Astrocyte (in vitro differentiated cells and primary cell): Measurements from ENCODE around the gene OPA3. TPM values are rescaled to one million over a fixed set of nuclear protein-coding genes. Genes with fewer than 3 reads are reported as not detected.
A peak's percentile ranks its signal among the peaks of the same experiment; 100 is the strongest.

ENCODE experiments used
- DNase-seq: peaks from one replicate; pipeline ENCODE4 v3.0.0-alpha.2; 2010; ENCODE audit warnings: low read depth
- FAIRE-seq: peaks from 2 replicates; lab custom pipeline; 2011; peaks lifted over from hg19 to GRCh38; lab: Jason Lieb, UNC
- H2AFZ ChIP-seq: 2 replicates; pipeline ENCODE4 v1.6.0; 2012; ENCODE audit warnings: low read depth, low read length, inconsistent platforms
- H3K27ac ChIP-seq: 2 replicates; pipeline ENCODE4 v1.5.1; 2011; ENCODE audit warnings: low read depth, low read length, inconsistent platforms
- H3K27me3 ChIP-seq: 2 replicates; pipeline ENCODE4 v1.6.0; 2011; ENCODE audit warnings: low read length, inconsistent platforms; ENCODE audit not compliant: insufficient read depth
- H3K36me3 ChIP-seq: 2 replicates; pipeline ENCODE4 v1.5.1; 2011; ENCODE audit warnings: low read length, inconsistent platforms; ENCODE audit not compliant: insufficient read depth
- H3K4me1 ChIP-seq: 2 replicates; pipeline ENCODE4 v1.5.1; 2011; ENCODE audit warnings: low read length, inconsistent platforms; ENCODE audit not compliant: insufficient read depth
- H3K4me2 ChIP-seq: 2 replicates; pipeline ENCODE4 v1.6.0; 2012; ENCODE audit warnings: low read length, inconsistent platforms
- H3K4me3 ChIP-seq: 2 replicates; pipeline ENCODE4 v1.5.1; 2011; ENCODE audit warnings: low read depth, mild to moderate bottlenecking, low read length, inconsistent platforms; ENCODE audit not compliant: insufficient read depth
- H3K79me2 ChIP-seq: 2 replicates; pipeline ENCODE4 v1.6.0; 2012; ENCODE audit warnings: mild to moderate bottlenecking, low read length, inconsistent platforms; ENCODE audit not compliant: insufficient read depth
- H3K9ac ChIP-seq: 2 replicates; pipeline ENCODE4 v1.6.0; 2012; ENCODE audit warnings: mild to moderate bottlenecking, low read length, inconsistent platforms
- H3K9me3 ChIP-seq: 2 replicates; pipeline ENCODE4 v1.5.1; 2012; ENCODE audit warnings: low read depth, mild to moderate bottlenecking, low read length, inconsistent platforms; ENCODE audit not compliant: insufficient read depth
- H4K20me1 ChIP-seq: 2 replicates; pipeline ENCODE4 v1.6.0; 2012; ENCODE audit warnings: low read length, inconsistent platforms; ENCODE audit not compliant: insufficient read depth
- H3K27ac Mint-ChIP-seq: one replicate; pipeline ENCODE4 v1.8.0; 2021; ENCODE audit warnings: mild to moderate bottlenecking, mixed read lengths; ENCODE audit not compliant: unreplicated experiment
- H3K27me3 Mint-ChIP-seq: one replicate; pipeline ENCODE4 v1.8.0; 2021; ENCODE audit warnings: low read depth, mixed read lengths; ENCODE audit not compliant: unreplicated experiment
- H3K36me3 Mint-ChIP-seq: one replicate; pipeline ENCODE4 v1.8.0; 2021; ENCODE audit warnings: low read depth, mixed read lengths; ENCODE audit not compliant: unreplicated experiment
- H3K4me1 Mint-ChIP-seq: one replicate; pipeline ENCODE4 v1.8.0; 2021; ENCODE audit warnings: low read depth, mixed read lengths; ENCODE audit not compliant: unreplicated experiment
- H3K4me3 Mint-ChIP-seq: one replicate; pipeline ENCODE4 v1.8.0; 2021; ENCODE audit warnings: mild to moderate bottlenecking, moderate library complexity, mixed read lengths; ENCODE audit not compliant: unreplicated experiment
- H3K9me3 Mint-ChIP-seq: one replicate; pipeline ENCODE4 v1.8.0; 2021; ENCODE audit warnings: mild to moderate bottlenecking, mixed read lengths; ENCODE audit not compliant: unreplicated experiment
- EZH2 ChIP-seq: IDR thresholded peaks from 2 replicates; pipeline ENCODE4 v1.6.1; 2012; ENCODE audit warnings: mild to moderate bottlenecking, low read length, inconsistent platforms; ENCODE audit not compliant: insufficient read depth
- total RNA-seq: library from RNA; stranded (reverse); gene quantifications from 2 replicates; pipeline ENCODE4 v1.2.1, GENCODE V29; 2021
- TF ChIP-seq, protein P1 (sequence below): IDR thresholded peaks from 2 replicates; pipeline ENCODE4 v1.5.1; 2011; ENCODE audit warnings: low read depth, mild to moderate bottlenecking, inconsistent platforms, low read length, moderate library complexity; ENCODE audit not compliant: insufficient read depth

OPA3 gene
- total RNA-seq, 1 donor from 2014 or later: 12.8 TPM

GRCh38 chr19:45529420-45529785 is 55.2 kb downstream of the OPA3 start:
- FAIRE-seq: no peak
- H3K27me3 Mint-ChIP-seq: no peaks in the 10 kb centered on the region
- H3K27ac Mint-ChIP-seq: no peak overlapping the region
- DNase-seq: no peak
- H3K4me1 ChIP-seq: peaks cover 11% of the 10 kb centered on the region
- H3K36me3 ChIP-seq: peaks cover 26% of the 10 kb centered on the region
- no peak overlapping the region for H3K27ac ChIP-seq
- no peak overlapping the region for H2AFZ ChIP-seq
- peaks cover 3% of the 10 kb centered on the region for H3K9me3 Mint-ChIP-seq
- H3K9me3 ChIP-seq: no peaks in the 10 kb centered on the region
- H3K4me3 ChIP-seq: no peak overlapping the region
- no peak overlapping the region for H3K4me2 ChIP-seq
- H3K9ac ChIP-seq: no peak overlapping the region
- peaks cover 47% of the 10 kb centered on the region for H4K20me1 ChIP-seq
- H3K4me3 Mint-ChIP-seq: no peak overlapping the region
- H3K4me1 Mint-ChIP-seq: peaks cover 7% of the 10 kb centered on the region
- no peaks in the 10 kb centered on the region for H3K79me2 ChIP-seq
- H3K36me3 Mint-ChIP-seq: peaks cover 26% of the 10 kb centered on the region
- TF ChIP-seq, protein P1, sequence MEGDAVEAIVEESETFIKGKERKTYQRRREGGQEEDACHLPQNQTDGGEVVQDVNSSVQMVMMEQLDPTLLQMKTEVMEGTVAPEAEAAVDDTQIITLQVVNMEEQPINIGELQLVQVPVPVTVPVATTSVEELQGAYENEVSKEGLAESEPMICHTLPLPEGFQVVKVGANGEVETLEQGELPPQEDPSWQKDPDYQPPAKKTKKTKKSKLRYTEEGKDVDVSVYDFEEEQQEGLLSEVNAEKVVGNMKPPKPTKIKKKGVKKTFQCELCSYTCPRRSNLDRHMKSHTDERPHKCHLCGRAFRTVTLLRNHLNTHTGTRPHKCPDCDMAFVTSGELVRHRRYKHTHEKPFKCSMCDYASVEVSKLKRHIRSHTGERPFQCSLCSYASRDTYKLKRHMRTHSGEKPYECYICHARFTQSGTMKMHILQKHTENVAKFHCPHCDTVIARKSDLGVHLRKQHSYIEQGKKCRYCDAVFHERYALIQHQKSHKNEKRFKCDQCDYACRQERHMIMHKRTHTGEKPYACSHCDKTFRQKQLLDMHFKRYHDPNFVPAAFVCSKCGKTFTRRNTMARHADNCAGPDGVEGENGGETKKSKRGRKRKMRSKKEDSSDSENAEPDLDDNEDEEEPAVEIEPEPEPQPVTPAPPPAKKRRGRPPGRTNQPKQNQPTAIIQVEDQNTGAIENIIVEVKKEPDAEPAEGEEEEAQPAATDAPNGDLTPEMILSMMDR: no peak
- TF ChIP-seq EZH2: no peak
- H3K27me3 ChIP-seq: no peaks in the 10 kb centered on the region

- H3K79me2 ChIP-seq: no peaks in the 10 kb centered on the region
- no peak overlapping the region for H3K27ac ChIP-seq
- no peak overlapping the region for H2AFZ ChIP-seq
- DNase-seq (no peak), FAIRE-seq (no peak)
- peaks cover 52% of the 10 kb centered on the region for H4K20me1 ChIP-seq
- peaks cover 3% of the 10 kb centered on the region for H3K9me3 Mint-ChIP-seq
- H3K36me3 ChIP-seq: peaks cover 31% of the 10 kb centered on the region
- H3K9me3 ChIP-seq: no peaks in the 10 kb centered on the region
- peaks cover 11% of the 10 kb centered on the region for H3K4me1 ChIP-seq
- TF ChIP-seq, protein P1: no peak
- no peak for TF ChIP-seq EZH2
- peak overlapping the region; percentile 15 for H3K4me2 ChIP-seq
- H3K4me3 ChIP-seq: no peak overlapping the region
- H3K27ac Mint-ChIP-seq: no peak overlapping the region
- H3K36me3 Mint-ChIP-seq: peaks cover 26% of the 10 kb centered on the region
- H3K27me3 Mint-ChIP-seq: no peaks in the 10 kb centered on the region
- no peak overlapping the region for H3K4me3 Mint-ChIP-seq
- H3K4me1 Mint-ChIP-seq: peaks cover 7% of the 10 kb centered on the region
- H3K27me3 ChIP-seq: no peaks in the 10 kb centered on the region
- H3K9ac ChIP-seq: no peak overlapping the region
These were observed 55.7 kb downstream of the OPA3 start for GRCh38 chr19:45528744-45529419.

GRCh38 chr19:45528149-45528743 is 56.4 kb downstream of the OPA3 start:
- Histone ChIP-seq H3K4me2 (peak overlapping the region; percentile 15), H3K79me2 (no peaks in the 10 kb centered on the region), H3K9me3 (no peaks in the 10 kb centered on the region), H3K27ac (no peak overlapping the region), H3K36me3 (peaks cover 36% of the 10 kb centered on the region), H3K4me1 (peaks cover 15% of the 10 kb centered on the region), H3K9ac (no peak overlapping the region), H2AFZ (no peak overlapping the region), H3K27me3 (no peaks in the 10 kb centered on the region), H4K20me1 (peaks cover 58% of the 10 kb centered on the region), H3K4me3 (no peak overlapping the region)
- FAIRE-seq (no peak), DNase-seq (peak; percentile 69)
- TF ChIP-seq, protein P1: no peak
- TF ChIP-seq EZH2: no peak
- peaks cover 3% of the 10 kb centered on the region for H3K9me3 Mint-ChIP-seq
- H3K36me3 Mint-ChIP-seq: peaks cover 31% of the 10 kb centered on the region
- H3K4me1 Mint-ChIP-seq: peaks cover 11% of the 10 kb centered on the region
- no peak overlapping the region for H3K27ac Mint-ChIP-seq
- peak overlapping the region; percentile 28 for H3K4me3 Mint-ChIP-seq
- H3K27me3 Mint-ChIP-seq: no peaks in the 10 kb centered on the region
